SK-N-MC (cell line): ENCODE results near the gene DDX20.

Experiments
- DNase-seq: peaks from one replicate; pipeline ENCODE4 v3.0.0-alpha.2; 2011; ENCODE audit warnings: low read depth, low spot score
- H3K27ac ChIP-seq: fragments of 200-600 bp; sonication (generic); 2 replicates; pipeline ENCODE4 v1.5.1; 2016; ENCODE audit warnings: mixed run types
- H3K36me3 ChIP-seq: fragments of 200-600 bp; sonication (generic); 2 replicates; pipeline ENCODE4 v1.6.1; 2017; ENCODE audit warnings: antibody characterized with exemption, low read length, mixed read lengths; ENCODE audit not compliant: insufficient read depth
- H3K4me3 ChIP-seq: fragments of 200-600 bp; sonication (generic); 2 replicates; pipeline ENCODE4 v1.5.1; 2016
- H3K9ac ChIP-seq: fragments of 200-600 bp; sonication (generic); 2 replicates; pipeline ENCODE4 v1.8.0; 2017; ENCODE audit warnings: mixed run types, mixed read lengths; ENCODE audit not compliant: insufficient read length
- H3K9me3 ChIP-seq: fragments of 200-600 bp; sonication (generic); 2 replicates; pipeline ENCODE4 v1.6.1; 2017; ENCODE audit warnings: low read depth, mild to moderate bottlenecking, antibody characterized with exemption, low read length, moderate library complexity, mixed read lengths
- EZH2 ChIP-seq: fragments of 200-600 bp; sonication (generic); IDR thresholded peaks from one replicate; pipeline ENCODE4 v1.6.1; 2017; ENCODE audit warnings: antibody characterized with exemption
- FOXP2 ChIP-seq: optimal IDR thresholded peaks from 2 replicates; pipeline ENCODE3; 2011; ENCODE audit warnings: mild to moderate bottlenecking, moderate library complexity; ENCODE audit not compliant: insufficient read depth; ENCODE audit errors: extremely low read length, control extremely low read depth
- POLR2AphosphoS5 ChIP-seq: IDR thresholded peaks from 2 replicates; pipeline ENCODE4 v1.6.1; 2012; ENCODE audit warnings: mild to moderate bottlenecking, low read depth, low read length, borderline replicate concordance

Gene DDX20

GRCh38 chr1:111755331-111756123 is at the start of gene DDX20:
Gene DDX20 (plus strand): TSS chr1:111755901. CDS start chr1:111755925, 24 bp downstream.
- Histone ChIP-seq H3K9ac (peak within 1 kb of the TSS; percentile 98), H3K9me3 (no peaks in the 10 kb centered on the region), H3K4me3 (peak within 1 kb of the TSS; percentile 98), H3K27ac (peak within 1 kb of the TSS; percentile 86), H3K36me3 (peaks cover 26% of the 10 kb centered on the region)
- peak; percentile 86 for DNase-seq
- no peak for TF ChIP-seq EZH2
- TF ChIP-seq POLR2AphosphoS5 = peak; percentile 77
- TF ChIP-seq FOXP2 = no peak

GRCh38 chr1:111706921-111707320 is 48.8 kb upstream of the DDX20 start:
- peaks cover 29% of the 10 kb centered on the region for H3K36me3 ChIP-seq
- no peak overlapping the region for H3K27ac ChIP-seq
- DNase-seq = no peak
- no peak overlapping the region for H3K4me3 ChIP-seq
- no peak overlapping the region for H3K9ac ChIP-seq
- H3K9me3 ChIP-seq = no peaks in the 10 kb centered on the region
- TF ChIP-seq EZH2 (no peak), FOXP2 (no peak)

- no peak for TF ChIP-seq FOXP2
- TF ChIP-seq POLR2AphosphoS5 = no peak
- TF ChIP-seq EZH2 = no peak
- Histone ChIP-seq H3K36me3 (peaks cover 29% of the 10 kb centered on the region), H3K9ac (no peak overlapping the region), H3K4me3 (no peak overlapping the region), H3K27ac (no peak overlapping the region), H3K9me3 (no peaks in the 10 kb centered on the region)
- no peak for DNase-seq
Measured at GRCh38 chr1:111707906-111708305, 47.8 kb upstream of the DDX20 start.

GRCh38 chr1:111709986-111710385 is 45.7 kb upstream of the DDX20 start:
- no peak for DNase-seq
- H3K9ac ChIP-seq = no peak overlapping the region
- TF ChIP-seq FOXP2 (no peak), EZH2 (no peak), POLR2AphosphoS5 (no peak)
- no peak overlapping the region for H3K4me3 ChIP-seq
- H3K36me3 ChIP-seq = peaks cover 15% of the 10 kb centered on the region
- H3K27ac ChIP-seq = no peak overlapping the region
- H3K9me3 ChIP-seq = no peaks in the 10 kb centered on the region

GRCh38 chr1:111716333-111716732 is 39.4 kb upstream of the DDX20 start:
- Histone ChIP-seq H3K9me3 (no peaks in the 10 kb centered on the region), H3K9ac (no peak overlapping the region), H3K36me3 (no peaks in the 10 kb centered on the region), H3K4me3 (no peak overlapping the region), H3K27ac (no peak overlapping the region)
- DNase-seq = no peak
- TF ChIP-seq EZH2 (no peak), FOXP2 (no peak), POLR2AphosphoS5 (no peak)

- no peak for DNase-seq
- Histone ChIP-seq H3K9ac (no peak overlapping the region), H3K36me3 (no peaks in the 10 kb centered on the region), H3K4me3 (no peak overlapping the region), H3K9me3 (no peaks in the 10 kb centered on the region), H3K27ac (no peak overlapping the region)
- TF ChIP-seq EZH2 (no peak), POLR2AphosphoS5 (no peak), FOXP2 (no peak)
Measured at GRCh38 chr1:111717450-111717849, 38.3 kb upstream of the DDX20 start.

GRCh38 chr1:111719135-111719534 is 36.6 kb upstream of the DDX20 start:
- no peak for DNase-seq

GRCh38 chr1:111719674-111720132 is 36.0 kb upstream of the DDX20 start:
- H3K4me3 ChIP-seq = no peak overlapping the region
- no peak overlapping the region for H3K9ac ChIP-seq
- TF ChIP-seq EZH2 = no peak
- TF ChIP-seq FOXP2 = no peak
- TF ChIP-seq POLR2AphosphoS5 = no peak
- H3K9me3 ChIP-seq = no peaks in the 10 kb centered on the region
- H3K27ac ChIP-seq = no peak overlapping the region
- no peaks in the 10 kb centered on the region for H3K36me3 ChIP-seq
- no peak for DNase-seq

More at GRCh38 chr1:111719135-111719534, 36.6 kb upstream of the DDX20 start:
- Histone ChIP-seq H3K27ac (no peak overlapping the region), H3K36me3 (no peaks in the 10 kb centered on the region), H3K9me3 (no peaks in the 10 kb centered on the region), H3K9ac (no peak overlapping the region), H3K4me3 (no peak overlapping the region)
- TF ChIP-seq EZH2 = no peak
- no peak for TF ChIP-seq FOXP2
- no peak for TF ChIP-seq POLR2AphosphoS5
